Activated CD4-positive, alpha-beta T cell treated with anti-CD3 and anti-CD28 coated beads, Interleukin-2, amount 50 U/mL, for 1 hour (primary cell): ENCODE data around the gene DOK3.

Experiments used
- DNase-seq: peaks from one replicate; pipeline ENCODE4 v3.0.0-alpha.2; 2020

Gene DOK3

GRCh38 chr5:177462021-177462670 lies 47.5 kb downstream of the DOK3 start:
- DNase-seq: no peak

- no peak for DNase-seq
Measured at GRCh38 chr5:177459819-177460628, 49.6 kb downstream of the DOK3 start.

- DNase-seq: no peak
Measured at GRCh38 chr5:177459357-177459756, 50.3 kb downstream of the DOK3 start.

- no peak for DNase-seq
Measured at GRCh38 chr5:177458912-177459350, 50.7 kb downstream of the DOK3 start.

GRCh38 chr5:177457852-177458681 lies 51.6 kb downstream of the DOK3 start:
- no peak for DNase-seq

GRCh38 chr5:177456976-177457851 lies 52.4 kb downstream of the DOK3 start:
- DNase-seq: peak; percentile 38

- DNase-seq: no peak
Measured at GRCh38 chr5:177456591-177456964, 53.0 kb downstream of the DOK3 start.

- peak; percentile 96 for DNase-seq
Measured at GRCh38 chr5:177455661-177456590, 53.7 kb downstream of the DOK3 start.

GRCh38 chr5:177455036-177455660 lies 54.5 kb downstream of the DOK3 start:
- peak; percentile 92 for DNase-seq

GRCh38 chr5:177454397-177455035 lies 55.1 kb downstream of the DOK3 start:
- DNase-seq: peak; percentile 94

GRCh38 chr5:177453852-177454396 lies 55.7 kb downstream of the DOK3 start:
- no peak for DNase-seq

- no peak for DNase-seq
Measured at GRCh38 chr5:177452688-177453638, 56.7 kb downstream of the DOK3 start.
